Subcutaneous abdominal adipose tissue (tissue), 5 donors: Measurements from ENCODE around the gene MAGEH1.

Experiments used
- H3K27ac ChIP-seq: one replicate; pipeline ENCODE4 v1.7.0; 2013; ENCODE audit warnings: low read depth, mild to moderate bottlenecking, inconsistent platforms, low read length, moderate library complexity
- H3K27me3 ChIP-seq, 5 donors: one replicate each; pipeline ENCODE4 v1.7.0; 2013; ENCODE audit warnings: low read length in 5 of 5, inconsistent platforms in 1 of 5; ENCODE audit not compliant: control insufficient read depth in 5 of 5, insufficient read depth in 4 of 5
- H3K36me3 ChIP-seq, 5 donors: one replicate each; pipeline ENCODE4 v1.7.0; 2013; ENCODE audit warnings: low read length in 5 of 5; ENCODE audit not compliant: control insufficient read depth in 5 of 5, insufficient read depth in 5 of 5
- H3K4me1 ChIP-seq, 5 donors: one replicate each; pipeline ENCODE4 v1.7.0; 2013; ENCODE audit warnings: low read length in 5 of 5, mild to moderate bottlenecking in 3 of 5, moderate library complexity in 1 of 5; ENCODE audit not compliant: control insufficient read depth in 5 of 5, insufficient read depth in 5 of 5
- H3K4me3 ChIP-seq, 5 donors: one replicate each; pipeline ENCODE4 v1.7.0; 2013; ENCODE audit warnings: low read length in 5 of 5, low read depth in 1 of 5
- H3K9ac ChIP-seq, 5 donors: one replicate each; pipeline ENCODE4 v1.7.0; 2013; ENCODE audit warnings: low read length in 5 of 5, mild to moderate bottlenecking in 4 of 5, moderate library complexity in 3 of 5
- H3K9me3 ChIP-seq, 5 donors: one replicate each; pipeline ENCODE4 v1.7.0; 2013; ENCODE audit warnings: low read length in 5 of 5; ENCODE audit not compliant: control insufficient read depth in 5 of 5
- donor health status: healthy.
- donor health status: healthy.
- donor health status: healthy.
- donor health status: healthy.
- donor health status: healthy.

Gene MAGEH1

GRCh38 chrX:55489314-55490009, 37.5 kb downstream of the MAGEH1 start, which contains the start of gene USP51:
Gene USP51, minus strand, starts transcription at chrX:55489848. Its CDS starts 909 bp downstream, at chrX:55488939.
- H3K9ac ChIP-seq = peak within 1 kb of the TSS; percentile 2 to 78 (median 59)
- H3K4me3 ChIP-seq = peak within 1 kb of the TSS; percentile 73 to 91 (median 78)
- peaks cover 0 to 12% (median 3%) of the 10 kb centered on the region in 5 donors for H3K27me3 ChIP-seq
- peaks cover 0 to 11% (median 9%) of the 10 kb centered on the region in 5 donors for H3K4me1 ChIP-seq
- H3K36me3 ChIP-seq = no peaks in the 10 kb centered on the region
- H3K27ac ChIP-seq = peak within 1 kb of the TSS; percentile 93
- H3K9me3 ChIP-seq = peaks cover 0 to 3% (median 0%) of the 10 kb centered on the region in 5 donors

GRCh38 chrX:55490121-55490520, 38.2 kb downstream of the MAGEH1 start:
- Histone ChIP-seq H3K27me3 (peaks cover 0 to 12% (median 3%) of the 10 kb centered on the region in 5 donors), H3K9ac (peak overlapping the region in 3 of 5 donors; percentile 56 to 78 (median 75)), H3K9me3 (peaks cover 0 to 3% (median 0%) of the 10 kb centered on the region in 5 donors), H3K36me3 (no peaks in the 10 kb centered on the region), H3K4me1 (peaks cover 0 to 11% (median 9%) of the 10 kb centered on the region in 5 donors), H3K27ac (peak overlapping the region; percentile 93), H3K4me3 (peak overlapping the region; percentile 73 to 91 (median 78))

GRCh38 chrX:55490974-55491373, 39.0 kb downstream of the MAGEH1 start:
- Histone ChIP-seq H3K27ac (no peak overlapping the region), H3K4me3 (no peak overlapping the region), H3K9me3 (peaks cover 0 to 3% (median 0%) of the 10 kb centered on the region in 5 donors), H3K36me3 (no peaks in the 10 kb centered on the region), H3K4me1 (peaks cover 0 to 11% (median 9%) of the 10 kb centered on the region in 5 donors), H3K27me3 (peaks cover 0 to 12% (median 3%) of the 10 kb centered on the region in 5 donors), H3K9ac (no peak overlapping the region)
